Measurements from ENCODE around the gene FAM186B.
A peak's percentile ranks its signal among the peaks of the same experiment; 100 is the strongest.

The FAM186B gene

GRCh38 chr12:49552014-49552413, 53.4 kb downstream of the FAM186B start:
- no peak for DNase-seq (ENCODE audit: low read depth in 2 of 2)

GRCh38 chr12:49550693-49551252, 54.7 kb downstream of the FAM186B start:
- DNase-seq (ENCODE audit: low read depth in 2 of 2), result no peak

- no peak for DNase-seq (ENCODE audit: low read depth in 2 of 2)
Measured at GRCh38 chr12:49549735-49550692, 55.4 kb downstream of the FAM186B start.

GRCh38 chr12:49548822-49549648, 56.4 kb downstream of the FAM186B start:
- no peak for DNase-seq (ENCODE audit: low read depth in 2 of 2)

- no peak for DNase-seq (ENCODE audit: low read depth in 2 of 2)
Measured at GRCh38 chr12:49548481-49548821, 57.0 kb downstream of the FAM186B start.

GRCh38 chr12:49547090-49547690, 58.2 kb downstream of the FAM186B start:
- no peak for DNase-seq (ENCODE audit: low read depth in 2 of 2)

GRCh38 chr12:49546481-49546880, 59.0 kb downstream of the FAM186B start:
- no peak for DNase-seq (ENCODE audit: low read depth in 2 of 2)

GRCh38 chr12:49545815-49546214, 59.6 kb downstream of the FAM186B start:
- no peak for DNase-seq (ENCODE audit: low read depth in 2 of 2)

- DNase-seq (ENCODE audit: low read depth in 2 of 2), result no peak
Measured at GRCh38 chr12:49543914-49544815, 61.3 kb downstream of the FAM186B start.

GRCh38 chr12:49543221-49543913, 62.1 kb downstream of the FAM186B start:
- no peak for DNase-seq (ENCODE audit: low read depth in 2 of 2)

- no peak for DNase-seq (ENCODE audit: low read depth in 2 of 2)
Measured at GRCh38 chr12:49542592-49543160, 62.8 kb downstream of the FAM186B start.

GRCh38 chr12:49541911-49542505, 63.4 kb downstream of the FAM186B start:
- no peak for DNase-seq (ENCODE audit: low read depth in 2 of 2)

- no peak for DNase-seq (ENCODE audit: low read depth in 2 of 2)
Measured at GRCh38 chr12:49541140-49541861, 64.1 kb downstream of the FAM186B start.

- DNase-seq (ENCODE audit: low read depth in 2 of 2), result no peak
Measured at GRCh38 chr12:49540229-49541139, 65.0 kb downstream of the FAM186B start.

GRCh38 chr12:49539406-49540228, 65.8 kb downstream of the FAM186B start:
- DNase-seq (ENCODE audit: low read depth in 2 of 2), result no peak

GRCh38 chr12:49538510-49539403, 66.7 kb downstream of the FAM186B start, which contains the start of gene KCNH3:
TSS of gene KCNH3 (plus strand) at chr12:49539030. CDS start at chr12:49539417, 387 bp downstream.
- DNase-seq (ENCODE audit: low read depth in 2 of 2), result peak; percentile 52 to 83
